NCI-H2171 (cell line): ENCODE measurements around the gene FNDC3A.

Experiments
- DNase-seq: peaks from one replicate; lab custom pipeline; 2025; lab: John Stamatoyannopoulos, UW

Gene FNDC3A

DNA sequence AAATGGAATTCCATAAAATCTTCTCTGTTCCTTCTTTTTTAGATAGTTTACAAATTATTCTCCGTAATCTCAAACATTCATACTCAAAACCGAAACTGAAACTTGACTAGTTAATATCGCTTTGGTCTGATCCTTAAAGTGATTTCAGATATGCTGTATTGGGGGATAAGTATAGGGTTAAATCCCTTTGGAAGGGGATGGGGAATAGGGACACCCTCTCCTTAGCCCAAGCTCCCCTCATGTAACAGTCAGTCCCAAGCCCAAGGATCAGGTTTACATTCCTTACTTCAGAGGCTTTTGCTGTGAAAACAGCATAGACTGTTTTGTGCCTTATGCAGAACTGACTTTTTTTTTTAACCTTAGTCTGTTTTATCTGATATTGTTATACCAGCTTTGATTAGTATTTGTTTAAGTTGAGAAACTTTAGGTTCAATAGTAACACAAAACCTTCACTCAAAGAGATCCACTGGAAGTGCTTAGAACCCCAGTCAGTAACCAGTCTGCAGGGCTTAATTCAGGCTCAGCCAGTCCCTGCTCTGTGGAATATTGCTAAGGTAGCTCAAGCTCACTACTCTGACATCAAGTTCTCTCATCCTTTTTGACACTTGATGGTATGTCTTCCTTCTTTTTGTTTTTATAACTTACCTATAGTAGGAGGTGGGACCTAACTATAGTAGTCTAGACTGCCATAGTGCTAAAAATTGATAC, 282.5 kb downstream of the FNDC3A start:
- no peak for DNase-seq
